Mammary epithelial cell (primary cell): ENCODE results near the gene KCNJ9.

ENCODE experiments used
- EZH2 ChIP-seq: IDR thresholded peaks from 2 replicates; pipeline ENCODE4 v1.6.1; 2012; ENCODE audit warnings: low read length, inconsistent platforms, borderline replicate concordance
- TF ChIP-seq, protein P1 (sequence below), 2 donors: IDR thresholded peaks in 1 of 2; conservative IDR thresholded peaks in 1 of 2; 2 replicates each; pipeline ENCODE4 v1.5.1; 2011 to 2012; ENCODE audit warnings: inconsistent platforms in 2 of 2, low read length in 2 of 2, mild to moderate bottlenecking in 2 of 2, control low read depth in 1 of 2, low read depth in 1 of 2; ENCODE audit not compliant: insufficient read depth in 1 of 2; ENCODE audit errors: extremely low read depth in 1 of 2

DNA sequence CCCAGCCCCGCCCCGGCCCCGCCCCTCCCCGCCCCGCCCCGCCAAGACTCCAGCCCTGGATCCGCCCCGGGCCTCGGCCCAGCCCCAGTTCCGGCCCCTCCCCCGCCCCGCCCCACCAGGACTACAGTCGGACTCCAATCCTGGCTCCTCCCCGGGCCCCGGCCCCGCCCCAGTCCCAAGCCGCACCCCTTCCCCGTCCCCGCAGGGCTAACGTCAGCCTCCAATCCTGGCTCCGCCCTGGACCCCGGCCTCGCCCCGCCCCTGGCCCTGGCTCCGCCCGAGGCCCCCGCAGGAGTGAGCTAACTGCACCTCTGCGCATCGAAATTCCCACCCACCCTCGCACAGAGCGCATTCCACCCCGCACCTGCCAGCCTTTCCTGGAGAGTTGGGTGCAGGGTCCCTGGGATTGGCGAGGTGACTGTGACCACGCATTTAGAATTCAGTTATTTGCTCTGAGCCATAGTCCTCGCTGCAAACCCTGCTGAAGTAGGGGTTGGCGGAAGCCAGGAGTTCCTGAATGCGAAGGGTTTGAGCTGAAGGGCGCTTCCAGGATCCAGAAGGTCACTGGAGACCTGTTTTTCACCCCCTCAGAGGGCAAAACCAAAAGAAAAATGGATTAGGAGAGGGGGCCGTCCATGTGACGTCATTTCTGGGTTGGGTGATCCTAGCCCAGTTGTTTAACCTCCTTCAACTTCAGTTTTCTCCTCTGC, 17.7 kb downstream of the KCNJ9 start:
- TF ChIP-seq, protein P1, sequence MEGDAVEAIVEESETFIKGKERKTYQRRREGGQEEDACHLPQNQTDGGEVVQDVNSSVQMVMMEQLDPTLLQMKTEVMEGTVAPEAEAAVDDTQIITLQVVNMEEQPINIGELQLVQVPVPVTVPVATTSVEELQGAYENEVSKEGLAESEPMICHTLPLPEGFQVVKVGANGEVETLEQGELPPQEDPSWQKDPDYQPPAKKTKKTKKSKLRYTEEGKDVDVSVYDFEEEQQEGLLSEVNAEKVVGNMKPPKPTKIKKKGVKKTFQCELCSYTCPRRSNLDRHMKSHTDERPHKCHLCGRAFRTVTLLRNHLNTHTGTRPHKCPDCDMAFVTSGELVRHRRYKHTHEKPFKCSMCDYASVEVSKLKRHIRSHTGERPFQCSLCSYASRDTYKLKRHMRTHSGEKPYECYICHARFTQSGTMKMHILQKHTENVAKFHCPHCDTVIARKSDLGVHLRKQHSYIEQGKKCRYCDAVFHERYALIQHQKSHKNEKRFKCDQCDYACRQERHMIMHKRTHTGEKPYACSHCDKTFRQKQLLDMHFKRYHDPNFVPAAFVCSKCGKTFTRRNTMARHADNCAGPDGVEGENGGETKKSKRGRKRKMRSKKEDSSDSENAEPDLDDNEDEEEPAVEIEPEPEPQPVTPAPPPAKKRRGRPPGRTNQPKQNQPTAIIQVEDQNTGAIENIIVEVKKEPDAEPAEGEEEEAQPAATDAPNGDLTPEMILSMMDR (conservative IDR thresholded peaks at IDR 0.05 in 1 of 2, IDR thresholded peaks at IDR 0.05 in 1 of 2; ENCODE audit: extremely low read depth in 1 of 2, insufficient read depth in 1 of 2, low read depth in 1 of 2, low read length in 2 of 2), result no peak
- TF ChIP-seq EZH2, result no peak
